ENCODE measurements around the gene CFL1.

GRCh38 chr11:65903068-65903481 is 45.1 kb upstream of the CFL1 start:
- TF ChIP-seq EZH2 (IDR thresholded peaks at IDR 0.05; ENCODE audit: low read depth, low read length, severe bottlenecking) = no peak
- TF ChIP-seq GTF2F1 (IDR thresholded peaks at IDR 0.05; ENCODE audit: borderline replicate concordance, low read depth, low read length) = no peak
- TF ChIP-seq CTCF (IDR thresholded peaks at IDR 0.05; ENCODE audit: control extremely low read depth in 1 of 3, insufficient read depth in 1 of 3, low read depth in 1 of 3, low read length in 3 of 3) = no peak
- no peak for TF ChIP-seq MAX (IDR thresholded peaks at IDR 0.05)
- no peak for TF ChIP-seq NANOG (IDR thresholded peaks at IDR 0.05; ENCODE audit: insufficient read depth, low read depth, low read length, poor library complexity, severe bottlenecking)
- no peak for TF ChIP-seq POLR2A (IDR thresholded peaks at IDR 0.05; ENCODE audit: control extremely low read depth in 1 of 2, low read depth in 2 of 2, low read length in 2 of 2)

Measured in H1 (cell line).